Fibroblast of skin of left biceps (primary cell): ENCODE measurements around the gene CYP2B6.
"Not testable (repeated sequence)": the region's sequence is repeated elsewhere in the genome, so short reads cannot be mapped to it uniquely, and the experiment has no call there.

Experiments
- DNase-seq, 2 experiments: peaks; one replicate each; pipeline ENCODE4 v3.0.0-alpha.2; 2013; ENCODE audit warnings: low read depth in 2 of 2

The CYP2B6 gene

GRCh38 chr19:40990972-40991381 lies at the start of gene CYP2B6:
CYP2B6 (plus strand) TSS chr19:40991282; CDS start chr19:40991306, 24 bp downstream.
- DNase-seq = no peak

- no peak for DNase-seq
These were observed 49.4 kb upstream of the CYP2B6 start for GRCh38 chr19:40941481-40942219.

GRCh38 chr19:40945645-40946044 lies 45.4 kb upstream of the CYP2B6 start:
- no peak for DNase-seq

GRCh38 chr19:40947114-40947513 lies 44.0 kb upstream of the CYP2B6 start:
- DNase-seq = no peak

GRCh38 chr19:40947573-40947972 lies 43.5 kb upstream of the CYP2B6 start:
- DNase-seq = no peak

- no peak for DNase-seq
These were observed 42.3 kb upstream of the CYP2B6 start for GRCh38 chr19:40948580-40949299.

- DNase-seq = no peak
These were observed 36.5 kb upstream of the CYP2B6 start for GRCh38 chr19:40954573-40954972.

- no peak for DNase-seq
These were observed 31.7 kb upstream of the CYP2B6 start for GRCh38 chr19:40959338-40959737.

GRCh38 chr19:40960062-40960685 lies 30.9 kb upstream of the CYP2B6 start:
- no peak for DNase-seq

GRCh38 chr19:40960780-40961179 lies 30.3 kb upstream of the CYP2B6 start:
- no peak for DNase-seq

- no peak for DNase-seq
These were observed 28.6 kb upstream of the CYP2B6 start for GRCh38 chr19:40962460-40962961.

GRCh38 chr19:40964361-40964760 lies 26.7 kb upstream of the CYP2B6 start:
- not testable (repeated sequence) for DNase-seq

- not testable (repeated sequence) for DNase-seq
These were observed 25.7 kb upstream of the CYP2B6 start for GRCh38 chr19:40965351-40965750.

- not testable (repeated sequence) for DNase-seq
These were observed 24.5 kb upstream of the CYP2B6 start for GRCh38 chr19:40966591-40966990.

- DNase-seq = not testable (repeated sequence)
These were observed 23.0 kb upstream of the CYP2B6 start for GRCh38 chr19:40968065-40968464.

GRCh38 chr19:40969721-40970120 lies 21.4 kb upstream of the CYP2B6 start:
- not testable (repeated sequence) for DNase-seq

GRCh38 chr19:40970396-40971345 lies 20.4 kb upstream of the CYP2B6 start:
- not testable (repeated sequence) for DNase-seq

- peak; percentile 16 to 21 for DNase-seq
These were observed 16.4 kb upstream of the CYP2B6 start for GRCh38 chr19:40974633-40975037.

GRCh38 chr19:40976134-40976533 lies 14.9 kb upstream of the CYP2B6 start:
- DNase-seq = no peak

- DNase-seq = no peak
These were observed 14.4 kb upstream of the CYP2B6 start for GRCh38 chr19:40976724-40977123.

GRCh38 chr19:40979759-40980158 lies 11.3 kb upstream of the CYP2B6 start:
- not testable (repeated sequence) for DNase-seq
